ENCODE results near the gene DNAH1.

DNA sequence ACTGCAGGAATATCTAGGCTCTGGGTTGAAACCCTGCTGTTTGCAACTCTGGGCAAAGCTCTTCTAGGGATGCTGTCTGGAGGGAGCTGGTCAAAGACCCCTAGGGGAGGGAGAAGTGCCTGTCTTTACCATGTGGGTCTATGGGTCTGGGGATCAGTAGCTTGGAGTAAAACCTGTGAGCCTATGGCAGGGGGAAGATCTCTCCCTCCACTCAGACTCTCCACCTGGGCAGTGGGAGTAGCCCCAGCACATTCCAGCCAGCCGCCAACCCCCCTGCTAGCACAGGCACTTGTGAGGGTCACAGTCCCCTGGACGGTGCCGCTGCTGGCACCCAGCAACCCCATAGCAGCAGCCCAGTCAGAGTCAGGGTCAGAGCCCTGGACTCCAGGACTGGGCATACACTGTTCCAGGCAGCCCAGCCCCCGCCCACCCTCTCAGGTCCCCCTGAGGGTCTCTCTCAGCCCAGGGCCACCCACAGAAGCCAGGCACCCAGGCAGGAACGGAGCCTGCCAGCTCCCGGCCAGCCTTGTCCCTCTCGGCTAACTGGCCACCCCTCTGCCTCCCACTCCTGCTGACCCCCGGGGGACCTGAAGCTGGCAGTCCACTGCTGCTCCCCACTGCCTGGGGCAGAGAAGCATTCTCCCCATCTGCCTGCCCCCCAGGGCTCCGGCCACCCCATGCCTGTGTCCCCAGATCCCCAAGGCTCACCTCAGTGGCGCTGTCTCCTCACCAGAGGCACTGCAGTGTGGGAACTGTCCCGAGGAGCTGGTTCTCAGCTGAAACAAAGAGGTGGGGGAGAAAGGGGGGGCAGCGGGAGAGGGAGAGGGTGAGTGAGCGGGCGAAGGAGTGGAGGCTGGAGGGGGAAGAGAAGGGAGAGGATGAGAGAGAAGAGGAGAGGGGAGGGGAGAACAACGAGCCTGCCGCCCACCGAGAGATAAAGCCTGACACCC, 17.7 kb upstream of the DNAH1 start:
- TF ChIP-seq, protein P1, sequence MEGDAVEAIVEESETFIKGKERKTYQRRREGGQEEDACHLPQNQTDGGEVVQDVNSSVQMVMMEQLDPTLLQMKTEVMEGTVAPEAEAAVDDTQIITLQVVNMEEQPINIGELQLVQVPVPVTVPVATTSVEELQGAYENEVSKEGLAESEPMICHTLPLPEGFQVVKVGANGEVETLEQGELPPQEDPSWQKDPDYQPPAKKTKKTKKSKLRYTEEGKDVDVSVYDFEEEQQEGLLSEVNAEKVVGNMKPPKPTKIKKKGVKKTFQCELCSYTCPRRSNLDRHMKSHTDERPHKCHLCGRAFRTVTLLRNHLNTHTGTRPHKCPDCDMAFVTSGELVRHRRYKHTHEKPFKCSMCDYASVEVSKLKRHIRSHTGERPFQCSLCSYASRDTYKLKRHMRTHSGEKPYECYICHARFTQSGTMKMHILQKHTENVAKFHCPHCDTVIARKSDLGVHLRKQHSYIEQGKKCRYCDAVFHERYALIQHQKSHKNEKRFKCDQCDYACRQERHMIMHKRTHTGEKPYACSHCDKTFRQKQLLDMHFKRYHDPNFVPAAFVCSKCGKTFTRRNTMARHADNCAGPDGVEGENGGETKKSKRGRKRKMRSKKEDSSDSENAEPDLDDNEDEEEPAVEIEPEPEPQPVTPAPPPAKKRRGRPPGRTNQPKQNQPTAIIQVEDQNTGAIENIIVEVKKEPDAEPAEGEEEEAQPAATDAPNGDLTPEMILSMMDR (IDR thresholded peaks at IDR 0.05; ENCODE audit: low read length), result no peak
- TF ChIP-seq EZH2 (optimal IDR thresholded peaks at IDR 0.05; ENCODE audit: low read depth, low read length) (no peak), EZH2phosphoT487 (IDR thresholded peaks at IDR 0.05; ENCODE audit: low read length) (no peak)
